SK-N-SH treated with all-trans-retinoic acid at 6 μM for 48 hours (cell line): Measurements from ENCODE around the gene SLC22A12.

Experiments
- ATAC-seq: fragments of 200-7000 bp; cut with Tn5 transposase; 3 replicates; pipeline ENCODE4 v1.9.1; 2020; ENCODE audit warnings: mild to moderate bottlenecking, moderate library complexity
- ARNTL ChIP-seq: fragments of 450-650 bp; formaldehyde crosslinking; IDR thresholded peaks from 2 replicates; pipeline ENCODE4 v1.5.0; 2020; ENCODE audit warnings: low read depth, mild to moderate bottlenecking, moderate library complexity, borderline replicate concordance
- BACH2 ChIP-seq: fragments of 250-450 bp; sonication (Bioruptor Pico); IDR thresholded peaks from 2 replicates; pipeline ENCODE4 v1.9.0; 2021; ENCODE audit warnings: mild to moderate bottlenecking, borderline replicate concordance
- CSDC2 ChIP-seq: fragments of 250-450 bp; sonication (Bioruptor Pico); IDR thresholded peaks from 2 replicates; pipeline ENCODE4 v1.5.0; 2020; ENCODE audit warnings: mild to moderate bottlenecking, moderate library complexity
- CSRNP3 ChIP-seq: fragments of 250-450 bp; sonication (Bioruptor Pico); IDR thresholded peaks from 2 replicates; pipeline ENCODE4 v1.5.1; 2021; ENCODE audit warnings: mild to moderate bottlenecking, moderate library complexity
- ESRRG ChIP-seq: fragments of 250-450 bp; sonication (Bioruptor Pico); IDR thresholded peaks from 2 replicates; pipeline ENCODE4 v1.6.1; 2021; ENCODE audit warnings: mild to moderate bottlenecking
- GLIS3 ChIP-seq: fragments of 250-450 bp; sonication (Bioruptor Pico); IDR thresholded peaks from 2 replicates; pipeline ENCODE4 v1.5.0; 2020; ENCODE audit warnings: mild to moderate bottlenecking, moderate library complexity
- OSR1 ChIP-seq: fragments of 250-450 bp; sonication (Bioruptor Pico); IDR thresholded peaks from 2 replicates; pipeline ENCODE4 v1.8.0; 2022; ENCODE audit warnings: moderate library complexity, mild to moderate bottlenecking, inconsistent platforms
- PATZ1 ChIP-seq: fragments of 250-450 bp; sonication (Bioruptor Pico); IDR thresholded peaks from 2 replicates; pipeline ENCODE4 v1.8.0; 2020; ENCODE audit warnings: mild to moderate bottlenecking, moderate library complexity, borderline replicate concordance
- PPARA ChIP-seq: fragments of 250-450 bp; sonication (Bioruptor Pico); IDR thresholded peaks from 2 replicates; pipeline ENCODE4 v1.5.0; 2020; ENCODE audit warnings: mild to moderate bottlenecking, borderline replicate concordance
- TCF4 ChIP-seq: fragments of 250-450 bp; sonication (Bioruptor Pico); IDR thresholded peaks from 2 replicates; pipeline ENCODE4 v1.8.0; 2021; ENCODE audit warnings: mild to moderate bottlenecking, moderate library complexity, borderline replicate concordance
- TOX ChIP-seq: fragments of 250-450 bp; sonication (Bioruptor Pico); IDR thresholded peaks from 2 replicates; pipeline ENCODE4 v1.8.0; 2021; ENCODE audit warnings: mild to moderate bottlenecking, moderate library complexity, borderline replicate concordance
- ZC3H10 ChIP-seq: fragments of 250-450 bp; sonication (Bioruptor Pico); IDR thresholded peaks from 2 replicates; pipeline ENCODE4 v1.5.1; 2021; ENCODE audit warnings: mild to moderate bottlenecking, moderate library complexity
- ZFP3 ChIP-seq: fragments of 250-450 bp; sonication (Bioruptor Pico); IDR thresholded peaks from 2 replicates; pipeline ENCODE4 v1.5.0; 2020; ENCODE audit warnings: mild to moderate bottlenecking, moderate library complexity
- ZNF565 ChIP-seq: fragments of 450-650 bp; formaldehyde crosslinking; conservative IDR thresholded peaks from 2 replicates; pipeline ENCODE4 v1.5.0; 2020; ENCODE audit warnings: low read depth, mild to moderate bottlenecking, moderate library complexity
- ZNF70 ChIP-seq: fragments of 450-650 bp; formaldehyde crosslinking; IDR thresholded peaks from 2 replicates; pipeline ENCODE4 v1.5.0; 2020; ENCODE audit warnings: mild to moderate bottlenecking, moderate library complexity
- TF ChIP-seq, protein P1 (sequence below): fragments of 250-450 bp; sonication (Bioruptor Pico); IDR thresholded peaks from 2 replicates; pipeline ENCODE4 v1.5.1; 2020; ENCODE audit warnings: low read depth, mild to moderate bottlenecking, moderate library complexity
- TF ChIP-seq, protein P2 (sequence below): fragments of 250-450 bp; sonication (Bioruptor Pico); IDR thresholded peaks from 2 replicates; pipeline ENCODE4 v1.8.0; 2021; ENCODE audit warnings: low read depth, mild to moderate bottlenecking, moderate library complexity, borderline replicate concordance
- TF ChIP-seq, protein P3 (sequence below): fragments of 250-450 bp; sonication (Bioruptor Pico); IDR thresholded peaks from 2 replicates; pipeline ENCODE4 v1.5.0; 2020; ENCODE audit warnings: mild to moderate bottlenecking, moderate library complexity

SLC22A12 gene

GRCh38 chr11:64607381-64607985 lies 16.5 kb downstream of the SLC22A12 start (continued):
- TF ChIP-seq CSRNP3 (no peak), PPARA (CRISPR knock-in tag) (no peak), TOX (CRISPR knock-in tag) (no peak), ARNTL (CRISPR knock-in tag) (no peak), ESRRG (CRISPR knock-in tag) (no peak)
- TF ChIP-seq, protein P1, sequence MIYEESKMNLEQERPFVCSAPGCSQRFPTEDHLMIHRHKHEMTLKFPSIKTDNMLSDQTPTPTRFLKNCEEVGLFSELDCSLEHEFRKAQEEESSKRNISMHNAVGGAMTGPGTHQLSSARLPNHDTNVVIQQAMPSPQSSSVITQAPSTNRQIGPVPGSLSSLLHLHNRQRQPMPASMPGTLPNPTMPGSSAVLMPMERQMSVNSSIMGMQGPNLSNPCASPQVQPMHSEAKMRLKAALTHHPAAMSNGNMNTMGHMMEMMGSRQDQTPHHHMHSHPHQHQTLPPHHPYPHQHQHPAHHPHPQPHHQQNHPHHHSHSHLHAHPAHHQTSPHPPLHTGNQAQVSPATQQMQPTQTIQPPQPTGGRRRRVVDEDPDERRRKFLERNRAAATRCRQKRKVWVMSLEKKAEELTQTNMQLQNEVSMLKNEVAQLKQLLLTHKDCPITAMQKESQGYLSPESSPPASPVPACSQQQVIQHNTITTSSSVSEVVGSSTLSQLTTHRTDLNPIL (CRISPR knock-in tag), result no peak

DNA sequence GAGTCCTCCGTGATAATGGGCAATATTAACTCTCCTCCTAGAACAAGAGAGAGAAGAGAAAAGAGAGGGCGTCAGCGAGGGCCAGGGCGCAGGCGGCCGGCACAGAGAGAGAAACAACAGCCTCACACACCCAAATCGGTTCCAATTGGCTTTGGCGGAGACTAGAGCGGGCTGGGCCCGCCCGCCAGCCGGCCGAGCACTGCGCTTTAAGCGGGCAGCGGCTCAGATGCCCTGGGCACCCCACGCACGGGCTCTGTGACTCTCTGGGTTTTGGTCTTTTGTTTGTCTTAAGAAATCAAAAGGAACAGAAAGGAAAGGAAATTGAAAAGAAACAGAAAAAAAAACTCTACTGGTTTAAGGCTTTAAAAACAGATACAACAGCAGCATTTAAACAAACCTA lies 17.0 kb downstream of the SLC22A12 start:
- TF ChIP-seq OSR1, result no peak
- no peak for TF ChIP-seq ZNF565 (CRISPR knock-in tag)
- no peak for TF ChIP-seq ZC3H10 (CRISPR knock-in tag)
- TF ChIP-seq ZFP3, result no peak
- no peak for TF ChIP-seq ARNTL (CRISPR knock-in tag)
- TF ChIP-seq BACH2 (CRISPR knock-in tag), result no peak
- TF ChIP-seq, protein P2, sequence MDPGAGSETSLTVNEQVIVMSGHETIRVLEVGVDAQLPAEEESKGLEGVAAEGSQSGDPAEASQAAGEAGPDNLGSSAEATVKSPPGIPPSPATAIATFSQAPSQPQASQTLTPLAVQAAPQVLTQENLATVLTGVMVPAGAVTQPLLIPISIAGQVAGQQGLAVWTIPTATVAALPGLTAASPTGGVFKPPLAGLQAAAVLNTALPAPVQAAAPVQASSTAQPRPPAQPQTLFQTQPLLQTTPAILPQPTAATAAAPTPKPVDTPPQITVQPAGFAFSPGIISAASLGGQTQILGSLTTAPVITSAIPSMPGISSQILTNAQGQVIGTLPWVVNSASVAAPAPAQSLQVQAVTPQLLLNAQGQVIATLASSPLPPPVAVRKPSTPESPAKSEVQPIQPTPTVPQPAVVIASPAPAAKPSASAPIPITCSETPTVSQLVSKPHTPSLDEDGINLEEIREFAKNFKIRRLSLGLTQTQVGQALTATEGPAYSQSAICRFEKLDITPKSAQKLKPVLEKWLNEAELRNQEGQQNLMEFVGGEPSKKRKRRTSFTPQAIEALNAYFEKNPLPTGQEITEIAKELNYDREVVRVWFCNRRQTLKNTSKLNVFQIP (CRISPR knock-in tag), result no peak
- TF ChIP-seq TOX (CRISPR knock-in tag), result no peak
- TF ChIP-seq ZNF70 (CRISPR knock-in tag), result no peak
- TF ChIP-seq PATZ1 (CRISPR knock-in tag), result no peak
- TF ChIP-seq, protein P3, sequence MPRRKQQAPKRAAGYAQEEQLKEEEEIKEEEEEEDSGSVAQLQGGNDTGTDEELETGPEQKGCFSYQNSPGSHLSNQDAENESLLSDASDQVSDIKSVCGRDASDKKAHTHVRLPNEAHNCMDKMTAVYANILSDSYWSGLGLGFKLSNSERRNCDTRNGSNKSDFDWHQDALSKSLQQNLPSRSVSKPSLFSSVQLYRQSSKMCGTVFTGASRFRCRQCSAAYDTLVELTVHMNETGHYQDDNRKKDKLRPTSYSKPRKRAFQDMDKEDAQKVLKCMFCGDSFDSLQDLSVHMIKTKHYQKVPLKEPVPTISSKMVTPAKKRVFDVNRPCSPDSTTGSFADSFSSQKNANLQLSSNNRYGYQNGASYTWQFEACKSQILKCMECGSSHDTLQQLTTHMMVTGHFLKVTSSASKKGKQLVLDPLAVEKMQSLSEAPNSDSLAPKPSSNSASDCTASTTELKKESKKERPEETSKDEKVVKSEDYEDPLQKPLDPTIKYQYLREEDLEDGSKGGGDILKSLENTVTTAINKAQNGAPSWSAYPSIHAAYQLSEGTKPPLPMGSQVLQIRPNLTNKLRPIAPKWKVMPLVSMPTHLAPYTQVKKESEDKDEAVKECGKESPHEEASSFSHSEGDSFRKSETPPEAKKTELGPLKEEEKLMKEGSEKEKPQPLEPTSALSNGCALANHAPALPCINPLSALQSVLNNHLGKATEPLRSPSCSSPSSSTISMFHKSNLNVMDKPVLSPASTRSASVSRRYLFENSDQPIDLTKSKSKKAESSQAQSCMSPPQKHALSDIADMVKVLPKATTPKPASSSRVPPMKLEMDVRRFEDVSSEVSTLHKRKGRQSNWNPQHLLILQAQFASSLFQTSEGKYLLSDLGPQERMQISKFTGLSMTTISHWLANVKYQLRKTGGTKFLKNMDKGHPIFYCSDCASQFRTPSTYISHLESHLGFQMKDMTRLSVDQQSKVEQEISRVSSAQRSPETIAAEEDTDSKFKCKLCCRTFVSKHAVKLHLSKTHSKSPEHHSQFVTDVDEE, result no peak
- no peak for TF ChIP-seq CSDC2 (CRISPR knock-in tag)
- TF ChIP-seq ESRRG (CRISPR knock-in tag), result no peak
- TF ChIP-seq TCF4 (CRISPR knock-in tag), result no peak
- no peak for TF ChIP-seq GLIS3 (CRISPR knock-in tag)
- no peak for ATAC-seq

- TF ChIP-seq, protein P1 (CRISPR knock-in tag), result no peak
- TF ChIP-seq PATZ1 (CRISPR knock-in tag) (no peak), ZFP3 (no peak)
- TF ChIP-seq, protein P3, result no peak
- no peak for ATAC-seq
These were observed 17.6 kb downstream of the SLC22A12 start for GRCh38 chr11:64608636-64609035.
